Ishikawa (cell line): ENCODE data around the gene TMEM138.

Source experiments
- CREB1 ChIP-seq: IDR thresholded peaks from 2 replicates; pipeline ENCODE4 v1.6.1; 2012; ENCODE audit warnings: low read depth
- RAD21 ChIP-seq: IDR thresholded peaks from 2 replicates; pipeline ENCODE4 v1.6.1; 2012; ENCODE audit warnings: low read depth
- ZBTB7A ChIP-seq: IDR thresholded peaks from 2 replicates; pipeline ENCODE4 v1.6.1; 2012; ENCODE audit warnings: low read depth

DNA sequence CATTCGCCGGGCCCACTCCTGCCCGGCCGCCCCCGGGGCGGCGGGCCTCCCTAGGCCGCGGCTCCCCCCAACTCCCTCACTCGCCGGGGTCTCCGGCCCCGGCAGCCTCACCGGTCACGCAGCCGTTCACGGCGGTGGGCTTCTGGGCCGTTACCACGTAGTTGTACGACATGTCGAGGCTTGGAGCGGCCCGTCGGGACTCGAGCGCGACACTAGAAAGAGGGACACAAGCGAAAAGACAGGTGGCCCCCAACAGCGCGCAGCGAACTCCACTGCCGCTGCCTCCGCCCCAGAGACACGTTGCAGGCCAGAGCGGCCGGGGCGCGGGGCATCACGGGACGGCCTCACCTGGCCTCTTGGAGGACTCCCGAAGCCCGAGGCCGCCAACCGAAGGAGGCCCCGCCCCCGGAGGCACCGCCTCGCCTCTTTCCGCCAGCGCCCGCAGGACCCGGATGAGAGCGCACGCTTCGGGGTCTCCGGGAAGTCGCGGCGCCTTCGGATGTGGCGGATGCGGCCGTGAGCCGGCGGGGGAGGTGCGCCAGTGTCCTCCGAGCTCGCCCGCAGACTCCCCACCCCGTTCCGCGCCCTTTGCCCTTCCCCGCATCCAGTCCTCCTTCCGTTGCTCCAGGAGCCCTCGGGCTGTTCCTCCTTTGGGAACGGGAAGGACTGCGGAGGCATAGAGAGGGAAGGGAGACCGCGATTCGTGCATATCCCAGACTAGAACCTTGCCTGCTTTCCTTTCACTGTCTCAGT lies 29.2 kb upstream of the TMEM138 start, which contains the start of the genes DDB1 and TKFC:
- no peak for TF ChIP-seq CREB1
- TF ChIP-seq ZBTB7A = 0 out of 2 replicates have a peak, but pooled peaks have one; percentile 79
- TF ChIP-seq RAD21 = no peak
